Liver (tissue), 9 donors: ENCODE results near the gene BTNL8. TPM values are rescaled to one million over a fixed set of nuclear protein-coding genes. Genes with fewer than 3 reads are reported as not detected.

ENCODE experiments used
- DNase-seq: peaks from one replicate; pipeline ENCODE4 v3.0.0-alpha.2; 2017; ENCODE audit warnings: low spot score
- H3K27ac ChIP-seq, 2 donors: one replicate each; pipeline ENCODE4 v1.7.0; 2013; ENCODE audit warnings: inconsistent platforms in 2 of 2, low read length in 2 of 2, control low read depth in 1 of 2, low read depth in 1 of 2, mild to moderate bottlenecking in 1 of 2
- H3K27me3 ChIP-seq, 4 donors: one replicate each; pipeline versions ENCODE4 v1.6.1 to v1.7.0; 2013; ENCODE audit warnings: low read length in 3 of 4, inconsistent platforms in 1 of 4, mild to moderate bottlenecking in 1 of 4, moderate library complexity in 1 of 4; ENCODE audit not compliant: control insufficient read depth in 4 of 4, insufficient read depth in 4 of 4
- H3K36me3 ChIP-seq, 4 donors: one replicate each; pipeline versions ENCODE4 v1.6.1 to v1.7.0; 2013; ENCODE audit warnings: low read length in 3 of 4, mild to moderate bottlenecking in 3 of 4, low read depth in 1 of 4, moderate library complexity in 1 of 4; ENCODE audit not compliant: control insufficient read depth in 4 of 4, insufficient read depth in 3 of 4
- H3K4me1 ChIP-seq, 4 donors: one replicate each; pipeline versions ENCODE4 v1.6.1 to v1.7.0; 2013; ENCODE audit warnings: low read length in 3 of 4, mild to moderate bottlenecking in 3 of 4, moderate library complexity in 1 of 4; ENCODE audit not compliant: control insufficient read depth in 4 of 4, insufficient read depth in 4 of 4
- H3K4me3 ChIP-seq, 3 donors: one replicate each; pipeline versions ENCODE4 v1.6.1 to v1.7.0; 2013; ENCODE audit warnings: low read length in 3 of 3, control low read depth in 1 of 3, low read depth in 1 of 3, mild to moderate bottlenecking in 1 of 3
- H3K9ac ChIP-seq, 2 donors: one replicate each; pipeline ENCODE4 v1.7.0; 2013; ENCODE audit warnings: low read length in 2 of 2, mild to moderate bottlenecking in 2 of 2, moderate library complexity in 2 of 2, control low read depth in 1 of 2, low read depth in 1 of 2
- H3K9me3 ChIP-seq, 4 donors: one replicate each; pipeline versions ENCODE4 v1.6.1 to v1.7.0; 2013; ENCODE audit warnings: low read length in 3 of 4; ENCODE audit not compliant: control insufficient read depth in 4 of 4
- FOXA1 ChIP-seq: IDR thresholded peaks from 2 replicates; pipeline ENCODE4 v1.6.1; 2016; ENCODE audit warnings: antibody characterized with exemption
- FOXA2 ChIP-seq: IDR thresholded peaks from 2 replicates; pipeline ENCODE4 v1.6.1; 2016; ENCODE audit warnings: antibody characterized with exemption
- GABPA ChIP-seq, 2 donors: IDR thresholded peaks in 1 of 2; conservative IDR thresholded peaks in 1 of 2; 2 replicates each; pipeline ENCODE4 v1.6.1; 2016; ENCODE audit warnings: antibody characterized with exemption in 2 of 2, mild to moderate bottlenecking in 1 of 2, moderate library complexity in 1 of 2
- HNF4A ChIP-seq, 2 donors: conservative IDR thresholded peaks; 2 replicates each; pipeline ENCODE4 v1.6.1; 2016; ENCODE audit warnings: antibody characterized with exemption in 2 of 2, mild to moderate bottlenecking in 2 of 2
- HNF4G ChIP-seq: IDR thresholded peaks from 2 replicates; pipeline ENCODE4 v1.6.1; 2016; ENCODE audit warnings: antibody characterized with exemption
- JUND ChIP-seq, 2 donors: IDR thresholded peaks; 2 replicates each; pipeline ENCODE4 v1.6.1; 2016; ENCODE audit warnings: antibody characterized with exemption in 2 of 2
- MAX ChIP-seq: IDR thresholded peaks from 2 replicates; pipeline ENCODE4 v1.6.1; 2016; ENCODE audit warnings: antibody characterized with exemption
- REST ChIP-seq: IDR thresholded peaks from 2 replicates; pipeline ENCODE4 v1.6.1; 2016; ENCODE audit warnings: antibody characterized with exemption, mild to moderate bottlenecking
- RXRA ChIP-seq, 2 donors: IDR thresholded peaks; 2 replicates each; pipeline ENCODE4 v1.6.1; 2017 to 2018; ENCODE audit warnings: antibody characterized with exemption in 2 of 2, mild to moderate bottlenecking in 1 of 2
- SP1 ChIP-seq: IDR thresholded peaks from 2 replicates; pipeline ENCODE4 v1.6.1; 2018; ENCODE audit warnings: antibody characterized with exemption, mild to moderate bottlenecking
- TAF1 ChIP-seq: conservative IDR thresholded peaks from 2 replicates; pipeline ENCODE4 v1.6.1; 2016; ENCODE audit warnings: antibody characterized with exemption, mild to moderate bottlenecking
- YY1 ChIP-seq: IDR thresholded peaks from 2 replicates; pipeline ENCODE4 v1.6.1; 2016; ENCODE audit warnings: antibody characterized with exemption, mild to moderate bottlenecking
- WGBS: extraction: QIAGEN DNeasy Blood & Tissue Kit; methylation state at CpG from one replicate; pipeline ENCODE4 v1.1.7; 2013; 5-methylcytosine and 5-hydroxymethylcytosine counted together
- polyA plus RNA-seq, 2 donors: library from polyadenylated mRNA; stranded (reverse) in 1 of 2; unstranded in 1 of 2; fragments of 200-250 nt in 1 of 2; fragments of >200 nt in 1 of 2; fragmentation: Nextera tagmentation in 1 of 2; extraction: Ambion mirVana in 1 of 2; gene quantifications; one replicate each; pipeline versions ENCODE4 v1.2.1 to v1.2.3, GENCODE V29; 2013 to 2015
- total RNA-seq, 2 donors: library from RNA; depleted of rRNA; stranded (reverse); fragments of >200 nt; gene quantifications; one replicate each; pipeline ENCODE4 v1.2.3, GENCODE V29; 2014
- TF ChIP-seq, protein P1 (sequence below): fragments of 150-350 bp; IDR thresholded peaks from 2 replicates; pipeline ENCODE4 v1.5.1; 2017; ENCODE audit warnings: improper control_type of control experiment, low read depth, low read length; ENCODE audit not compliant: missing input control
- TF ChIP-seq, protein P2 (sequence below): IDR thresholded peaks from 2 replicates; pipeline ENCODE4 v1.6.1; 2016; ENCODE audit warnings: antibody characterized with exemption
- donor health status: healthy.
- donor health status: healthy.
- donor health status: healthy.
- donor health status: healthy.
- donor health status: healthy.

BTNL8 gene
- total and polyA plus RNA-seq, 4 donors = 0.14 to 0.67 (median 0.56) TPM

GRCh38 chr5:180875860-180876426 is 23.0 kb upstream of the BTNL8 start:
- H3K27ac ChIP-seq = no peak overlapping the region

More at GRCh38 chr5:180875860-180876426, 23.0 kb upstream of the BTNL8 start:
- Histone ChIP-seq H3K27me3 (no peaks in the 10 kb centered on the region), H3K4me3 (no peak overlapping the region), H3K9ac (no peak overlapping the region), H3K4me1 (no peaks in the 10 kb centered on the region), H3K9me3 (no peaks in the 10 kb centered on the region), H3K36me3 (no peaks in the 10 kb centered on the region)
- TF ChIP-seq REST (no peak), HNF4A (conservative IDR thresholded peaks at IDR 0.05) (no peak), SP1 (no peak), JUND (IDR thresholded peaks at IDR 0.05) (no peak), RXRA (IDR thresholded peaks at IDR 0.05) (no peak), FOXA2 (no peak), TAF1 (no peak), YY1 (no peak), GABPA (IDR thresholded peaks at IDR 0.05 in 1 of 2, conservative IDR thresholded peaks at IDR 0.05 in 1 of 2) (no peak), FOXA1 (no peak), MAX (no peak), HNF4G (no peak)
- TF ChIP-seq, protein P1, sequence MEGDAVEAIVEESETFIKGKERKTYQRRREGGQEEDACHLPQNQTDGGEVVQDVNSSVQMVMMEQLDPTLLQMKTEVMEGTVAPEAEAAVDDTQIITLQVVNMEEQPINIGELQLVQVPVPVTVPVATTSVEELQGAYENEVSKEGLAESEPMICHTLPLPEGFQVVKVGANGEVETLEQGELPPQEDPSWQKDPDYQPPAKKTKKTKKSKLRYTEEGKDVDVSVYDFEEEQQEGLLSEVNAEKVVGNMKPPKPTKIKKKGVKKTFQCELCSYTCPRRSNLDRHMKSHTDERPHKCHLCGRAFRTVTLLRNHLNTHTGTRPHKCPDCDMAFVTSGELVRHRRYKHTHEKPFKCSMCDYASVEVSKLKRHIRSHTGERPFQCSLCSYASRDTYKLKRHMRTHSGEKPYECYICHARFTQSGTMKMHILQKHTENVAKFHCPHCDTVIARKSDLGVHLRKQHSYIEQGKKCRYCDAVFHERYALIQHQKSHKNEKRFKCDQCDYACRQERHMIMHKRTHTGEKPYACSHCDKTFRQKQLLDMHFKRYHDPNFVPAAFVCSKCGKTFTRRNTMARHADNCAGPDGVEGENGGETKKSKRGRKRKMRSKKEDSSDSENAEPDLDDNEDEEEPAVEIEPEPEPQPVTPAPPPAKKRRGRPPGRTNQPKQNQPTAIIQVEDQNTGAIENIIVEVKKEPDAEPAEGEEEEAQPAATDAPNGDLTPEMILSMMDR = no peak
- TF ChIP-seq, protein P2, sequence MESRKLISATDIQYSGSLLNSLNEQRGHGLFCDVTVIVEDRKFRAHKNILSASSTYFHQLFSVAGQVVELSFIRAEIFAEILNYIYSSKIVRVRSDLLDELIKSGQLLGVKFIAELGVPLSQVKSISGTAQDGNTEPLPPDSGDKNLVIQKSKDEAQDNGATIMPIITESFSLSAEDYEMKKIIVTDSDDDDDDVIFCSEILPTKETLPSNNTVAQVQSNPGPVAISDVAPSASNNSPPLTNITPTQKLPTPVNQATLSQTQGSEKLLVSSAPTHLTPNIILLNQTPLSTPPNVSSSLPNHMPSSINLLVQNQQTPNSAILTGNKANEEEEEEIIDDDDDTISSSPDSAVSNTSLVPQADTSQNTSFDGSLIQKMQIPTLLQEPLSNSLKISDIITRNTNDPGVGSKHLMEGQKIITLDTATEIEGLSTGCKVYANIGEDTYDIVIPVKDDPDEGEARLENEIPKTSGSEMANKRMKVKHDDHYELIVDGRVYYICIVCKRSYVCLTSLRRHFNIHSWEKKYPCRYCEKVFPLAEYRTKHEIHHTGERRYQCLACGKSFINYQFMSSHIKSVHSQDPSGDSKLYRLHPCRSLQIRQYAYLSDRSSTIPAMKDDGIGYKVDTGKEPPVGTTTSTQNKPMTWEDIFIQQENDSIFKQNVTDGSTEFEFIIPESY = no peak
- DNase-seq = no peak
- WGBS = 87% methylated on average over 10 of the region's 10 CpGs
